ENCODE measurements around the gene MTIF3.

GRCh38 chr13:27404680-27405079 is 45.7 kb downstream of the MTIF3 start:
- TF ChIP-seq CTCF (conservative IDR thresholded peaks at IDR 0.05; ENCODE audit: low read length) (no peak), EZH2phosphoT487 (IDR thresholded peaks at IDR 0.05; ENCODE audit: borderline replicate concordance, low read depth, low read length) (no peak)
